ENCODE results near the gene NPC1L1.

NPC1L1 gene

DNA sequence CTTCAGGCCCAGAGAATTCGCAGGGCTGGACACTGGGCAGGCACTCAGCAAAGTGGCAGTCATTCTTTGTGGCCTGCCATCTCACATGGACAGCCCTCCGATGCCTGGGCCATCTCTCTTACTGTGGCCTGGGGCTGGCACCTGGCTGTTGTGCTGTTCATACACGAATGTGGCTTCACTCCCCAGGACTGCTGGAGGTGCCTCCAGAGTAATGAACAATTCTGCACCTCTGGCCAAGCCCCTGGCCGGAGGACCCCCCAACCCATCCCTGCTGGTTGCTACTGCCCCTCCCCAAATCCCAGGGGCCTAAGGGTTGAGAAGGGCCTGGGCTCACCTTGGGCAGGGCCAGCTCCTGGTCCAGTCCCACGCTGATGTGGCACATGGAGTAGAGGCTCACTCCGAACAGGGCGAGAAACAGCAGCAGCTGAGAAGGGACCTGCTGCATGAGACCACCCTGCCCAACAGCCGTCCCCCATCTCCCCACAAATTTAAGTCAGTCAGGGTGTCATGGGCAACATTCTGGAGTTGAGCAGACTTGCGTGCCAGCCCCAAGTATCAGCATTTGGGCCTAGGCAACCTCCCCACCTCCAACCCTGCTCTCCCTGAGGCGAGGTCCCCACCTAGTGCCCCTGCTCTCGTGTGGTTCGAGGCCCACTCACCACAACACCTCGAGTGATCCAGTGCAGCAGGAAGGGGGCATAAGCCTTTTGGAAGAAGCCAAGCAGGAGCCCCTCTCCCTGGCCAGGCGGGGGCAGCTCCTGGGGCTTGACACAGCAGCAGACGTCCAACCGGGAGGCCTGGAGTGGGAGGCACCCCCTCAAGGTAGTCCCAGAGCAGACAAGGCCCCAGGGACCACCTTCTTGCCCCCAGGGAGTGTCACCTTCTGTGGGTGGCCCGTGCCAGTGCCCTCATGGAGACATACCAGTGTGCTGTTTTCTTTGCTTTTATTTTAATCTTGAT lies 9.4 kb downstream of the NPC1L1 start:
- TF ChIP-seq, protein P1, sequence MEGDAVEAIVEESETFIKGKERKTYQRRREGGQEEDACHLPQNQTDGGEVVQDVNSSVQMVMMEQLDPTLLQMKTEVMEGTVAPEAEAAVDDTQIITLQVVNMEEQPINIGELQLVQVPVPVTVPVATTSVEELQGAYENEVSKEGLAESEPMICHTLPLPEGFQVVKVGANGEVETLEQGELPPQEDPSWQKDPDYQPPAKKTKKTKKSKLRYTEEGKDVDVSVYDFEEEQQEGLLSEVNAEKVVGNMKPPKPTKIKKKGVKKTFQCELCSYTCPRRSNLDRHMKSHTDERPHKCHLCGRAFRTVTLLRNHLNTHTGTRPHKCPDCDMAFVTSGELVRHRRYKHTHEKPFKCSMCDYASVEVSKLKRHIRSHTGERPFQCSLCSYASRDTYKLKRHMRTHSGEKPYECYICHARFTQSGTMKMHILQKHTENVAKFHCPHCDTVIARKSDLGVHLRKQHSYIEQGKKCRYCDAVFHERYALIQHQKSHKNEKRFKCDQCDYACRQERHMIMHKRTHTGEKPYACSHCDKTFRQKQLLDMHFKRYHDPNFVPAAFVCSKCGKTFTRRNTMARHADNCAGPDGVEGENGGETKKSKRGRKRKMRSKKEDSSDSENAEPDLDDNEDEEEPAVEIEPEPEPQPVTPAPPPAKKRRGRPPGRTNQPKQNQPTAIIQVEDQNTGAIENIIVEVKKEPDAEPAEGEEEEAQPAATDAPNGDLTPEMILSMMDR (IDR thresholded peaks at IDR 0.05; ENCODE audit: insufficient read depth, low read length, poor library complexity, severe bottlenecking) = no peak
- no peak for TF ChIP-seq EZH2phosphoT487 (conservative IDR thresholded peaks at IDR 0.05; ENCODE audit: low read length)
- no peaks in the 10 kb centered on the region for H4K20me1 ChIP-seq (ENCODE audit: low read depth, low read length)
- H3K4me3 ChIP-seq (ENCODE audit: insufficient read depth, low read length, poor library complexity, severe bottlenecking) = no peak overlapping the region
- no peaks in the 10 kb centered on the region for H3K79me2 ChIP-seq (ENCODE audit: insufficient read depth, low read length)
- H3K9me3 ChIP-seq (ENCODE audit: insufficient read depth, low read length) = no peaks in the 10 kb centered on the region
- no peak overlapping the region for H3K4me2 ChIP-seq (ENCODE audit: low read depth, low read length, poor library complexity, severe bottlenecking)
- H3K27me3 ChIP-seq (ENCODE audit: low read length) = no peaks in the 10 kb centered on the region
- no peak overlapping the region for H2AFZ ChIP-seq (ENCODE audit: low read depth, low read length, severe bottlenecking)
- no peaks in the 10 kb centered on the region for H3F3A ChIP-seq (ENCODE audit: insufficient read depth)
- no peak overlapping the region for H3K9ac ChIP-seq (ENCODE audit: low read length)
- no peaks in the 10 kb centered on the region for H3K9me2 ChIP-seq (replicated peaks; ENCODE audit: insufficient read depth, low read length)
- no peak overlapping the region for H3K27ac ChIP-seq (ENCODE audit: low read depth, low read length)
- H3K36me3 ChIP-seq (ENCODE audit: low read length) = no peaks in the 10 kb centered on the region

DNA sequence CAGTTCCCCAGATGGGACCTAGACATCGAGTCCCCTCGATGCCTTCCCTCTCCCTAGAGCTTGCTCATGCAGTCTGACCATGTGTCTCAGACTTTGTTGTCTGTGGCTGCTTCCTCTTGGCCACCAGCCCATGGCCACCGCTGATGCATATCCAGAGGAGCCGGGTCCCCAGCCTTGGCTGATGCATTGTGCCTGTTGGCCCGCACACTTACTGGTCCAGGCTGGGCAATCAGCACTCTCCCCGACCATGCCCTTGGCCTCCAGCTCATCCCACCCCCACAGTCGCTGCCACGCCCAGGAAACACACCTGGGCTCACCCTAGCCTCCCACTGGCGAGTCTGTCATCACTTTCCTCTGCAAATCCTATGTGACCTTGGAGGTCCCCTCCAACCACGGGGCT lies 10.1 kb downstream of the NPC1L1 start:
- Histone ChIP-seq H3K9me2 (replicated peaks; ENCODE audit: insufficient read depth, low read length) (no peaks in the 10 kb centered on the region), H2AFZ (ENCODE audit: low read depth, low read length, severe bottlenecking) (no peak overlapping the region), H3K9ac (ENCODE audit: low read length) (no peak overlapping the region), H3K9me3 (ENCODE audit: insufficient read depth, low read length) (no peaks in the 10 kb centered on the region), H3K4me2 (ENCODE audit: low read depth, low read length, poor library complexity, severe bottlenecking) (no peak overlapping the region), H3K79me2 (ENCODE audit: insufficient read depth, low read length) (no peaks in the 10 kb centered on the region), H3K4me3 (ENCODE audit: insufficient read depth, low read length, poor library complexity, severe bottlenecking) (no peak overlapping the region), H4K20me1 (ENCODE audit: low read depth, low read length) (no peaks in the 10 kb centered on the region), H3F3A (ENCODE audit: insufficient read depth) (no peaks in the 10 kb centered on the region), H3K27ac (ENCODE audit: low read depth, low read length) (no peak overlapping the region), H3K36me3 (ENCODE audit: low read length) (no peaks in the 10 kb centered on the region), H3K27me3 (ENCODE audit: low read length) (no peaks in the 10 kb centered on the region)
- TF ChIP-seq, protein P1 (IDR thresholded peaks at IDR 0.05; ENCODE audit: insufficient read depth, low read length, poor library complexity, severe bottlenecking) = no peak
- no peak for TF ChIP-seq EZH2phosphoT487 (conservative IDR thresholded peaks at IDR 0.05; ENCODE audit: low read length)

DNA sequence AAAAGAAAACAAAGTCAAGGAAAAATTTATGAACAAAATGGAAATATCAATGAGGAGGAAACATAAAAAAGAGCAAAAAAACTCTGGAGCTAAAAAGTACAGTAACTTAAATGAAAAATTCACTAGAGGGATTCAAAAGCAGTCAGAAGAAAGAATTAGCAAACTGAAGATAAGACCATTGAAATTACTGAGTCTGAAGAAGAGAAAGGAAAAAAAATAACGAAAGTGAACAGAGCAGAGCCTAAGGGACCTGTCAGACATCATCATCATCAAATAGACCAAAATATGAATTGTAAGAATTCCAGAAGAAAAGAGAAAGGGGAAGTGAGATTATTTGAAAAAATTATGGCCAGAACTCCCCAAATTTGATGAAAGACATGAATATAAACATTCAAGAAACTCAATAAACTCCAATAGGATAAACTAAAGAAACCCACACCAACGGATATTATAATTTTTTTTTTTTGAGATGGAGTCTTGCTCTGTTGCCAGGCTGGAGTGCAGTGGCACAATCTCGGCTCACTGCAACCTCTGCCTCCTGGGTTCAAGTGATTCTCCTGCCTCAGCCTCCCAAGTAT lies 16.2 kb downstream of the NPC1L1 start:
- Histone ChIP-seq H3F3A (ENCODE audit: insufficient read depth) (no peaks in the 10 kb centered on the region), H3K4me2 (ENCODE audit: low read depth, low read length, poor library complexity, severe bottlenecking) (no peak overlapping the region), H3K9me3 (ENCODE audit: insufficient read depth, low read length) (no peaks in the 10 kb centered on the region), H4K20me1 (ENCODE audit: low read depth, low read length) (no peaks in the 10 kb centered on the region), H3K79me2 (ENCODE audit: insufficient read depth, low read length) (no peaks in the 10 kb centered on the region), H3K4me3 (ENCODE audit: insufficient read depth, low read length, poor library complexity, severe bottlenecking) (no peak overlapping the region), H3K27me3 (ENCODE audit: low read length) (no peaks in the 10 kb centered on the region), H3K9me2 (replicated peaks; ENCODE audit: insufficient read depth, low read length) (no peaks in the 10 kb centered on the region), H2AFZ (ENCODE audit: low read depth, low read length, severe bottlenecking) (no peak overlapping the region), H3K9ac (ENCODE audit: low read length) (no peak overlapping the region), H3K36me3 (ENCODE audit: low read length) (no peaks in the 10 kb centered on the region), H3K27ac (ENCODE audit: low read depth, low read length) (no peak overlapping the region)
- TF ChIP-seq, protein P1 (IDR thresholded peaks at IDR 0.05; ENCODE audit: insufficient read depth, low read length, poor library complexity, severe bottlenecking) = no peak
- TF ChIP-seq EZH2phosphoT487 (conservative IDR thresholded peaks at IDR 0.05; ENCODE audit: low read length) = no peak

Measured in SU-DHL-6 (cell line).